GM12872 (cell line): ENCODE data around the gene ABCA13.

Experiments
- TF ChIP-seq, protein P1 (sequence below): IDR thresholded peaks from 3 replicates; pipeline ENCODE4 v1.5.1; 2011; ENCODE audit warnings: low read depth, mild to moderate bottlenecking, low read length, moderate library complexity; ENCODE audit not compliant: insufficient read depth

ABCA13 gene

DNA sequence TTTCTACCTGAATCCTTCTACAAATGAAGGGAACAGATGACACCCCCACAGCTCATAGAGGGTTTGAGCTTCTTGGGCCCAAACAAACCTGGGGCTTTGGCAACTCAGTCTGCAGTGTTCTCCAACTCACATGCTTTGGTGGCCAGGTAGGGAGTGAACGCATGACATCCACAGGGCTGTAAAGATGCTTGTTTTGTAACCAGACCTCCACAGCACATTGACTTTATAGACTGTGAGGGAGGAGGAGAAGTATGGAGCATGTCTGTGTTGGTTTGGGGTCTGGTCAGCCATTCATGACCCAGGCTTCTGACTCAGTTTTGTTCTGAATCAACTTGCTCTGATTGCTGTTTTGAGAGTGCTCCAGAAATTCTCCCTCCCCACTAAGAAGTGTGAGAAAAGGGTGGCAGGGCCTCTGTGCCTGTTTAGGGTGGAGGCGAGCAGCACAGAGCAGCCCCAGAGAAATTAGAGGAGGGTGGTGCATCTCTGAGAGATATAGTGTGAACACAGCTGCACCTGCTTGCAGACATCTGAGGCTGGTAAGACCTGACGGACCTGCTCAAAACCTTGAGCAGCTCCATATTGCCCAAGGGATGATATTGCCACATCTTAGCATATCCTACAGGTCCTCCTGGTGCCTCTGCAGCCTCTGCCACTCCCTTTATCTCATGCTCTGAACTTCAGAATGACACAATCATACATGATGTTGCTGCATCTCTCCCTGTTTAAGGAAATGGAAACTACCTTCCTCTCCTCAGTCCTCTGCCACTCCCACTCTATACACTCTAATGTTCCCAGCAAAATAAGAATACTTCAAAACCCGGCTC, 287.7 kb downstream of the ABCA13 start:
- TF ChIP-seq, protein P1, sequence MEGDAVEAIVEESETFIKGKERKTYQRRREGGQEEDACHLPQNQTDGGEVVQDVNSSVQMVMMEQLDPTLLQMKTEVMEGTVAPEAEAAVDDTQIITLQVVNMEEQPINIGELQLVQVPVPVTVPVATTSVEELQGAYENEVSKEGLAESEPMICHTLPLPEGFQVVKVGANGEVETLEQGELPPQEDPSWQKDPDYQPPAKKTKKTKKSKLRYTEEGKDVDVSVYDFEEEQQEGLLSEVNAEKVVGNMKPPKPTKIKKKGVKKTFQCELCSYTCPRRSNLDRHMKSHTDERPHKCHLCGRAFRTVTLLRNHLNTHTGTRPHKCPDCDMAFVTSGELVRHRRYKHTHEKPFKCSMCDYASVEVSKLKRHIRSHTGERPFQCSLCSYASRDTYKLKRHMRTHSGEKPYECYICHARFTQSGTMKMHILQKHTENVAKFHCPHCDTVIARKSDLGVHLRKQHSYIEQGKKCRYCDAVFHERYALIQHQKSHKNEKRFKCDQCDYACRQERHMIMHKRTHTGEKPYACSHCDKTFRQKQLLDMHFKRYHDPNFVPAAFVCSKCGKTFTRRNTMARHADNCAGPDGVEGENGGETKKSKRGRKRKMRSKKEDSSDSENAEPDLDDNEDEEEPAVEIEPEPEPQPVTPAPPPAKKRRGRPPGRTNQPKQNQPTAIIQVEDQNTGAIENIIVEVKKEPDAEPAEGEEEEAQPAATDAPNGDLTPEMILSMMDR = no peak

DNA sequence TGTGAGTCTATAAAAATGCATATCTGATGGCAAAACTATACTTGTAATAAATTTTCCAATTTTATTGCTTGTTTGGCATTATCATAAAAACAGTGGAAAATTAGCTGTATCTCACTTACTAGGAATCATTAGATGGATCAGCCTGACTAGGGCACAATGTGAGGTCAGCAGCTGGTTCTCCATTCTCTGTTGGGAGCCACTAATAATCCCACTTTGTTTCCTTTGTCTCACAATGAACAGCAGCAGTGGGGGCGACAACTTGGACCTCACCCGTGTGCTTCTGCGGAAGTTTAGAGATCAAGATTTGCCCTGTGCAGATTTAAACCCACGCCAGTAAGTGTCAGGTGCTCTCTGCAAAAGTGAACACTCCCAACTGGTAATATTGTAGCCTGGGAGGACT, 295.5 kb downstream of the ABCA13 start:
- TF ChIP-seq, protein P1 = no peak

DNA sequence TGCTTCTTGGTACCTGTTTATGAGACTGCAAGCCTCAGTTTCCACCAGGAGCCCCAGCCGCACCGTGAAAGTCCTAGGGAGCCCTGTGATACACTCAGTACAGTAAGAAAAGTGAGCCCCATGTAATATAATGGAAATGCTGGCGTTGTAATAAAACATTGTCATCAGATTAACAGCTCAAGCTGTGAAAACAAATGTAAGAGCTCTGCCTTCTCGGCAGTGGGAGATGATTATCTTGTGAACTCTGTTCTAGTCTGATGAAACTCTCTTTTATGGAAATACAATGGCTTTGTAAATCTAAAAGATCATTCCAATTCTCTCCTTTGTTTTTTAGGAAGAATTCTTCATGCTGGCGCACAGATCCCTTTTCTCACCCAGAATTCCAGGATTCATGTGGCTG, 299.9 kb downstream of the ABCA13 start:
- TF ChIP-seq, protein P1 = no peak

DNA sequence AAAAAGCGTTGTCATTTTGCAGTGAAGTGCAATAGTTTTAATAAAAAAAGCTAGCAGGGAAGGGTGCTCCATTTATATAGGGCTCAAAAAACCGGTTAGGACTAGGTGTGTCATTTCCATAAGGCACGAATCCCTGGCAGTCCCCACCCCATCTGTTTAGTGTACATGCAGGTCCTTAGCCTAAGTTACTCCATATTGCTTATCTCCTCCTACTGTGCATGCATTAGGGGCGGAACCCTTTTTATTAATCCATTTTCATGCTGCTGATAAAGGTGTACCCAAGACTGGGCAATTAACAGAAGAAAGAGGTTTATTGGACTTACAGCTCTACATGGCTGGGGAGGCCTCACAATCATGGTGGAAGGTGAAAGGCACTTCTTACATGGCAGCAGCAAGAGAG, 301.4 kb downstream of the ABCA13 start:
- TF ChIP-seq, protein P1 = no peak

DNA sequence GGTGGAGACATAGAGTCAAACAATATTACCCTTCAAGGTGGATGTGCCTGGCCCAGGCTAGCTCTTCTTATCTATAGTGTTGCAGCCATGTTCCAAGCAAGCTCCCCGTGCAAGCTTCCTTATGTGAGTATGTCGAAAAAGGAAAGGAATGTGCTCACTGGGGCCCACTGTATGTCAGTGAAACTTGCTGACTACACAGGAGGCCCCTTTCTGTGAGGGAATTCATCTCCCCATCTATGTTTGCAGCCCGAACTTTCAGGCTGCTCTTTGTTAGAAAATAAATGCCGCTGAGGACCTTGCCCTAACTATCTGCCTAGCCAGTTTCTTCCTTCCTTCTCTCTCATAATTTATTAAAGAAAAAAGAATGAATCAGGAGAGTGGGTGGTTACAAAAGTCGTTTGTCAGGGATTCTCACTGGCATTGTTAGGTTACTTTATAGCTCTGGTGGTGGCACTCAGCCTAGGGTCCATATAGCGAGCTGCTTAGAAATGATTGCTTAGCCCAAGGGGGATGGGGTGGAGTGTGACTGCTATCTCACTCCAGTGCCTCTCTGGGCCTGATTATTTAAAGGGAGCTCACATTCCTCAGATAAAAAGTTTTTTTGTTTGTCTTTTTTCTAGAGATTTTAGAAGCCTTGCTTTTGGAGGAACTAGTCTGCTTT, 302.1 kb downstream of the ABCA13 start:
- TF ChIP-seq, protein P1 = no peak

DNA sequence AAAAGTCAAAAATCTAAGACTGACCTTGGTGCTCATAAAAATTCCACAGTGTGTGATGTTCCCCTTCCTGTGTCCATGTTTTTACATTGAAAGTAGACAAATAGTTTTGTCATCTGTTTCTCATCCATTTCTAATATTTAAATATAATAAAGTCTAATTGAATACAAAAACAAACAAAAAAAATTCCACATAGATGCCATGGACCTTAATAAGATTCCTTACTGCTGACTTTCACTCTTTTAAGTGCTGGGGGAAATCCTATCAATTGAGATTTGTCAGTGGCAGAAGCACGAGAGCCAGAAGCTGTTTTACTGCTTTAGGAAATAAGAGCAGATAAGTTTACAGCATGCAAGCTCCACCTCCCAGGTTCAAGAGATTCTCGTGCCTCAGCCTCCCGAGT, 310.0 kb downstream of the ABCA13 start:
- TF ChIP-seq, protein P1 = no peak

DNA sequence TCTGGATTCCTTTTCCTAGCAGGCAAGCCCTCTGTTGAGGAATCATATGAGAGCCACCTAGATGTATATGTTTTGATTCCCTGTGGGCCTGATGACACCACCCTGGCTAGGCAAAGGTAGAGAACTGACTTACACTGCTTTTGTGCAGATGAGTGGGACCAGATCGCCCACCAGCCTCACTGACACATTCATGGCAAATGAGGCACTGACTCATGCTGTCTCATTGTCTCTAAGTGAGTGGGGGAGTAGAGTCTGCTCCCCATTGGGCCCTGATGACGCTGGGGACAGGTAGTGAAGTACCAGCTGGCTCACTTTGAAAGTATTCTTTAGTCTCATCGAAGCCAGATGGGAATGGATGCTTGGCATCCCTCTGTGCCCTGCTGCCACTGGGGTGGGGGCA, 326.3 kb downstream of the ABCA13 start:
- TF ChIP-seq, protein P1 = no peak
